T-helper 1 cell (primary cell): ENCODE data around the gene HSPA6.
"Not testable (repeated sequence)": the region's sequence is repeated elsewhere in the genome, so short reads cannot be mapped to it uniquely, and the experiment has no call there.

ENCODE experiments used
- DNase-seq, 5 donors: peaks; one replicate each; pipeline ENCODE4 v3.0.0-alpha.2; 2012 to 2020

HSPA6 gene

DNA sequence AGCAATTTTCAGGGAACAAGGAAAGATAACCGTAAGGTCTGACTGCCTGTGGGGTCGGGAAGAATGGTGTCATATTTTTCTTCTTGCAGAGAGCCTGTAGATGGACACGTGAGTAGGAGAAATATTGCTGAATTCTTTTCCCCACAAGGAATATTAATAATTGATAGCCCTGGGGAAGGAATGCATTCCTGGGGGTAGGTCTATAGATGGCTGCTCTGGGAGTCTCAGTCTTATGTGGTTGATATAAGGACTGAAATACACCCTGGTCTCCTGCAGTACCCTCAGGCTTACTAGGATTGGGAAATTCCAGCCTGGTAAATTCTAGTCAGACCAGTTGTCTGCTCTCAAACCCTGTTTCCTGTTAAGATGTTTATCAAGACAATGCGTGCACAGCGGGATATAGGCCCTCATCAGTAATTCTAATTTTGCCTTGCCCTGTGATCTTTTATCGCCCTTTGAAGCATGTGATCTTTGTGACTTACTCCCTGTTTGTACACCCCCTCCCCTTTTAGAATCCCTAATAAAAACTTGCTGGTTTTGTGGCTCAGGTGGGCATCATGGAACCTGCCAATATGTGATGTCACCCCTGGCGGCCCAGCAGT is 12.8 kb downstream of the HSPA6 start:
- not testable (repeated sequence) for DNase-seq

DNA sequence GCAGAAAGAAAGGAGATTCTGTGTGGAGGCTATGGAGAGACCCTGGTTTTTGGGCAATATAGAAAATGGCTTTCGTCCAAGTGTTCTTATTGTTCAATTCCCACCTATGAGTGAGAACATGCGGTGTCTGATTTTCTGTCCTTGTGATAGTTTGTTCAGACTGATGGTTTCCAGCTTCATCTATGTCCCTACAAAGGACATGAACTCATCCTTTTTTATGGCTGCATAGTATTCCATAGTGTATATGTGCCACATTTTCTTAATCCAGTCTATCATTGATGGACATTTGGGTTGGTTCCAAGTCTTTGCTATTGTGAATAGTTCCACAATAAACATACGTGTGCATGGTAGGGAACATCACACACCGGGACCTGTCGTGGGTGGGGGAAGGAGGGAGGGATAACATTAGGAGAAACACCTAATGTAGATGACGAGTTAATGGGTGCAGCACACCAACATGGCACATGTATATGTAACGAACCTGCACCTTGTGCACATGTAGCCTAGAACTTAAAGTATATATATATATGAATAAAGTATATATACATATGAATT is 14.7 kb downstream of the HSPA6 start:
- not testable (repeated sequence) for DNase-seq

DNA sequence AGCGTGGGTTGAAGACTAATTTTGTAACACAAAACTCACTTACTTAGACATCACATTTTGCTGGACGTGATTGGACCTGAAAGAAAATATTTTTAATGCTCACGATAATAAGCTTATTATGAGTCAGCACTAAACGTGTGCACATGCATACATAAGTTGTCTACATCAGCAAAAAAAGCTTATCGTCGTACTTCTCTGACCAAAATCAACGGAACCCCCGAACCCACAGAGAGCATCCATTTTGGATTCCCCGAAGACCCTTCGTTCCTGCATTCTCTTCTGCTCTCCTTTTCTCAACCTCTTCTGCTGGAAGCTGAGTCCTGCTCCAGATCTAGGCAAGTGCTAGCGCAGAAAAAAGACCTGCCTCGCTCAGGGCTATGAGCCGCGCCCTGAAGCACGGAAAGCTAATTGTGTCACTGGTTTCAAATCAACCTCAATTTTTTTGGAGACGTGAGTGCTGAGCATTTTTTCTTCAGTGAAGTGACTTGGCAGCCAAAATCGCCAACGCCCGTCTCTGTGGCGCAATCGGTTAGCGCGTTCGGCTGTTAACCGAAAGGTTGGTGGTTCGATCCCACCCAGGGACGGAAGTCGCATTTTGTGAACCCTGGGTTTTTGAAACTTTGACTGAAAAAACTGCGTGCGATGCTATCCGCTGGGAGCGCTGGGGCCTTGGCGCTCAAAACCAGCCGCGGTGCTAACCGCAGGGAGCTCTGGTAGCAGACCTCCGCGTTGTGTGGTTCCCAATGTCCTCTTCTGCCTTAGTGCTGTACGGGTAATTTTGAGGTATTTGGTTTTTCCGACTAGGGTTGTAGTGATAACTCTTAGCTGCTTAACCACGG is 15.6 kb downstream of the HSPA6 start:
- peak; percentile 52 to 92 (median 72) for DNase-seq

DNA sequence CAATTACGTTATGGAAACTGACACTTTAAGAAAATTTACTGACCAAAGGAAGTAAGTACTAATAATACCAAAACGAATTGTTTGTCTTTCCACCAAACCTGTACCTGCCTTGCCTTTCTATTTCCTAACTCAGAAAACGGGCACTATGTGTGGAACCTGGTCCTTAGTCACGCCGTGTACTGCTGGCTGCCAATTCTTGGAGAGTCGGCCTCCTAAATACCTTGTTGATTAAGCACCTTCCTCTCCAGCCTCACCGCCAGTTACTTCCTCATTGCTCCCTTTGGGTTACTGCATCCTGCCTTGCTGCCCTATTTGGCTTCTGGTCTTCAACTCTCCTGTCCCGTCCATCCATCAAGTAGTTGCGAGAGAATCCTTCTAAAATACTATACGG is 16.2 kb downstream of the HSPA6 start:
- DNase-seq: not testable (repeated sequence)

DNA sequence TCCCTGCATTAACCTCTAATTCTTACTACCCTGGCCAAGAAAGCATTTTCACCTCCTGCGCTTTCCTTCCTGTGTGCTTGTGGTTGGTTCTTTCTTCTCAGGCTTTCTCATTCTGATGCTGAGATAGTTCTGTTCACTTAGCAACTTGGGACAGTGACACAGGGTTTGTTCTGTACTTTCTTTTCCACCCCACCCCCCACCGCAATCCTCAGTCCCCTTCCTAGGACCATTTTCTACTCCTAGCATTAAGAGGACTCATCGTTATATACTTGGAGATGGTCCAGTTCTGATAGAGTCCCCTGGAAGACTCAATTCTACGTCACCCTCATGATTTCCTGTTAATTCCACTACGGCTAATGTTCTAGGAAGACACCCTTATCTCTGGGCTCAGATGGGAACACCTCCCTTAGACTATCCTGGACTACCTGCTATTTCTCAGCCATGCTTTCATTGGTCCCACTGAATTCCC is 17.8 kb downstream of the HSPA6 start:
- peak in 3 of 5 donors; percentile 22 to 78 (median 38) for DNase-seq

DNA sequence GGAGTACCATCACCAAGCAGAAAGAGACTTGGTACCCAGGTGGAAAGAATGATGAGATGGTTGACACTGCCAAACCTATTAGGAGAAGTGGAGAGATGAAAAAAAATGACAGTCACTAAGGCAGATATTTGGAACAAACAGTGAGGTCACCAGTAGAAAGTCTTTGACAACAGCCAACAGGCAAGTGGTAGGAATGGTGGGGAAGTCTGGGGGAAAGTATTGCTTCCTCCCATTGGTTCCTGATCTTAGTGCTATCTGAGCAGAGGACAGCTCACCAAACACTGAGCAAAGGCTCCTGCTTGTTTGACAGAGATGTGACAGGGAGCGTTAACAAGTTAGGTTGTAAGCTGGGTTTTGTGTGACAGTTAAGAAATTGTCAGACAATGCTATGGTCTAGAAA is 18.8 kb downstream of the HSPA6 start:
- DNase-seq: not testable (repeated sequence)

DNA sequence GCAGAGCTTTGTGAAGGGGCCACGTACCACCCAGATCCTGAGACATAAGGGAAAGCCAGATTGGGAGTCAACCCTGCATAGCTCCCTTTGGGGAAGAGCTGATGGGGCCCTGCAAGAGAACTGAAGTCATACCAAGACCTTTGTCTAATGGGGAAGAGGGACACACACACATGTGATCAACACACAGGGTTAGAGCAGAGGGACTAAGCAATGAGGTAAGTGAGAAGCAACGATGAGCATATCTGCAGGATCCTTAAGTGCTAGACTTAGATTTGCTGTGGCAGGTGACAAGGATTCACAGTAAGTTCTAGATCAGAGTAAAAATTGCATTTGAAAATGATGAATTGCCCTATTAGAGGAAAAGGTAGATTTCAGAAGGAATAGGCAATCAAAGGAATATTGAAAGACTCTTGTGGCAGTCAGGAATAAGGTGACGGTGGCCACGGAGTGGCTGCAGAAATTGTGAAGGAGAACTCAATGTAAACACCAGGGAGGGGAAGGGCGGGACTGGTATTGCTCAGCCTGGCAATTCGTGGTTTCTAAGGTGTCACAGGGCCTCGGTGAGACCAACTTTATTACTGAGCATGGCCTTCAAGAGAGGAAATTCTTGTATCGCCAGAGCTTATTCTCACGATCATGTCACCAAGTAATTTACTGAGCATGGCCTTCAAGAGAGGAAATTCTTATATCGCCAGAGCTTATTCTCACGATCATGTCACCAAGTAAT is 20.8 kb downstream of the HSPA6 start:
- DNase-seq: not testable (repeated sequence)

DNA sequence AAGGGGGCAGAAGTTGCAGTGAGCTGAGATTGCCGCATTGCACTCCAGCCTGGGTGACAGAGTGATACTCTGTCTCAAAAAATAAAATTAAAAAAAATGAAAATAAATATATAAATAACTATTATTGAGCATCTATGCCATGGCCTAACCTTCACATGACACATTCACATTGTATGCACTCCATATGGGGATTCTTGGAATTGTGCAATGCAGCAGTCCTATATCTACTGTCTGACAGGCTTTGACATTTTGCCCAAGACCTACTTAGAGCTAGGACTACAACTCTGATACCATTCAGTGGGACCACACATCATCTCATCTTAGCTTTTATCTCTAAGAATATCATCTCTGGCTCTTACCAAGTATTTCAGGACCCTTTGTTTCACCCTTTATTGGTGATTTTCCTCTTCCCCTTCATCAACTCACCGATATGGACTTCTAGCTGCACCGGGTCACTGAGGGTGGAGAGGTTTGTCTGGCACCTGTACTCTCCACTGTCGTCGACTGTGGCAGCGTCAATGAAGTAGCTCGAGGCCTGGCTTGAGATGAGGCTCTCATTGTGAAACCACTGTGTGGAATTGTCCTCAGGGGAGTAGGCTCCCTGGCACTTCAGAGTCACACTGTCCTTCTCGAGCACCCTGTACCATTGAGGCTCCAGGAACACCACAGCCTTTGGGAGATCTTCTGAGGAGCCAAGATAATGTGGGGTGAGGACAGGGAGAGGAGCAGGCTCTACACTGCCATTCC is 23.8 kb downstream of the HSPA6 start:
- DNase-seq: not testable (repeated sequence)

DNA sequence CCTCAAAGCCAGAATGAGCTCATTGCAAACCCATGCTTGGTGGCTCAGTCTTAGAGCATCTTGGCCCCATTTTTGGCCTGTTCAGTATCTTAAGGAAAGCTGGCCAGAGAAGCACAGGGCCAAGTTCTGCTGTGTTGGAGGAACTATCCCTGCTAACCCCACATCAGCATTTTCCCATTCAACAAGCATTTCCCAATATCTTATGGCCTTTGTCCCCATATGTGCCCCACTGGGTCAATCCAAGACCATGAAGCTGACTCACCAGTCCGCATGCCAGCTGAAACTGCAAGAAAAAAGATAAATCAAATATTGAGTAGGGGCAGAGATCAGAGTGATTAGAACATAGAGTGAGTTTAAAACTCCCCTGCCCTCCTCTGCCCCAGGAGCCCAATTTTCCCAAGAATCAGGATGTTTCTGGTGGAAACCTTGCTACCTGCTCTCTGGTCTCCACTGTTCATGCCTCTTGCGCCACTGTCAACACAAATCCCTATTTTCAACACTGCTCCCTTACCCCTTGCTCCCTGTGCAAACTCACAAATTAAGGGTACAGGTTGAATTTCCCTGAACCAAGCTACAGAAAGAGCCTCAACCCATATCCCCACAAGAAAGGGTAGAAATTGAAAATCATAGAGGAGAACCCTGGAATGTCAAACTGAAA is 24.5 kb downstream of the HSPA6 start:
- DNase-seq: not testable (repeated sequence)

DNA sequence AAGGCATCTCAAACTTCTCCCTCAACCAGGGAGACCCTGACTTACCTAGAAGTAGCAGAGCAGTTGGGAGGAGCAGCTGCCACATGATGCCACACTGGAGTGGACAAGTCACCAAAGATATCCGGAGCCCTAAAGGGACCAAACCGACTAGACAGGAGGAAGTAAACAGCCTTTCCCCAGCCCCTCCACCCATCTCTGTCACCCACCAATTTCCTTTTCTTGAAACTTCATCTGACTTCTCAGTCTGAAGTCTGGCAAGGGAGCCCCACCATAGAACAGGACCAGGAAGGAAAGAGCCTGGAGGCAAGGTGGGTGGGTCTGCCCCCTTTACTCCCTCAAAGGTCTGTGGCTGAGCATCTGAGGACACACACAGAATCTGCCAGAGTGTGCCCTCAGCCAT is 25.3 kb downstream of the HSPA6 start, which contains the start of gene FCGR3A:
Gene FCGR3A, minus strand, starts transcription at position 167 of the 400 bp plus-strand sequence. Its CDS starts 82 bp downstream, at position 85.
- DNase-seq: no peak

DNA sequence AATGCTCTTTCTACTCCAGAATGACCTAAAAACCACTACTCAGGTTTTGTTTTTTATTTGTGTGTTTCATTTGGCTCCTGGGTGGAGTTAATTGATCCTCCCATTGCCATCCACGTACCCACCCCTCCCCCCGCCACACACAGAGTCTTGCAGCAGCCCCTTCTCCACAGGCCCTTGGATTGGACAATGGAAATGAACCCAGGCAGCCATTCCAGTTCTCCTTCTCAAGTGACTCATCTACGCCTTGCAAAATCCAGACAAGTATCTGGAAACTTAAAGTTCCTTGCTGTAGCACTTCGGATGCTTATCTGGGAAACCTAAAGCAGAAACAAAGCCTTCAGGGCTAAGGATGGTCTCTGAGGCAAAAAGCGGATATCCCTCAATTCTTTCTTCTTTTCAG is 26.6 kb downstream of the HSPA6 start:
- not testable (repeated sequence) for DNase-seq

DNA sequence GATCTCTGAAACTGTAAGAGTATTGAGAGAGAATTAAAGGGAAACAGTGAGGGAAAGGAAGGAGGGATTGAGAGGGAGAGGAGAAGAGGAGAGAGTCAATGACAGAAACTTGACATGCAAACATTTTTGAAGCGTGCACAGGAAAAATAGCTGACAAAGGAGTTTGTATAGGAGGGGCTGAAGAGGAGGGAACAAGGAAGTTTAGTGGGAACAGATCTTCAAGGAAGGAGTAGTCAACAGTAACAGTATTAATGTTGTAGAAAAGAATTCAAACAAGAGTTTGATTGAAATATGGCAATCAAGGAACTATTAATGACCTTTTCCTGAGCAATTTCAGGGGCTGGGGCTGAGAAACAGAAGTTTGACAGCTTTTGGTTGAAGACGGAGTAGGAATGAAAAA is 29.3 kb downstream of the HSPA6 start:
- not testable (repeated sequence) for DNase-seq

DNA sequence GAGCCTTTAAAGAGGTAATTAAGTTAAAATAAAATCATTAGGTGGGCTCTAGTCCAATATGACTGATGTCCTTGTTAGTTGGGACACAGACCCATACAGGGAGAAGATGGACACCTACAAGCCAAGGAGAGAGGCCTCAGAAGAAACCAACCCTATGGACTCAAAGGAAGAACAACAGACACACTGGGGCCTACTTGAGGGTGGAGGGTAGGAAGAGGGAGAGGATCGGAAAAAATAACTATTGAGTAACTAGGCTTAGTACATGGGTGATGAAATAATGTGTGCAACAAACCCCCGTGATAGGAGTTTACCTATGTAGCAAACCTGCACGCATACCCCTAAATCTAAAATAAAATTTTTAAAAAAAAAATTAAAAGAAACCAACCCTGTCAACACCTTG is 30.0 kb downstream of the HSPA6 start:
- not testable (repeated sequence) for DNase-seq

DNA sequence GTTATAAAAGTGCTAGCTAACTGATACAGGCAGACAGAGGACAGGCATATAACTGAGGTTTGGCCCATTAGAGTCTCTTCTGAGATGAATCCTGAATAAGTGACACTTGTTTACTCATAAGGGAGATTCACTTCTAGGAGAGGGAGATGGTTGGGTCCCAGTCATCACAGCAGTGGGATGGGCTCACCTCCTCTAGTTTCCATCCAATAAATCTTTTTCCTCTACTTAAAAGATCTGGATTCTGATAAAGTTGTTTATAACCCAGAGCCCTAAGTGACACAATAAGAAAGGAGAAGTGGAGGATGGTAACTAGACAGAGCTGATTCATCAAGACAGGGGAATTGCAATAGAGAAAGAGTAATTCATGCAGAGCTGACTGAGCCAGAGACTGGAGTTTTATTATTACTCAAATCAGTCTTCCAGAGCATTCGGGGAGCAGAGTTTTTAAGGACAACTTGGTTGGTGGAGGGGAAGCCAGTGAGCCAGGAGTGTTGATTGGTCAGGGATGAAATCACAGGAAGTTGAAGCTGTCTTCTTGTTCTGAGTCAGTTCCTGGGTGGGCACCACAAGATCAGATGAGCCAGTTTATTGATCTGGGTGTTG is 30.6 kb downstream of the HSPA6 start:
- peak in 1 of 5 donors; percentile 14 for DNase-seq

DNA sequence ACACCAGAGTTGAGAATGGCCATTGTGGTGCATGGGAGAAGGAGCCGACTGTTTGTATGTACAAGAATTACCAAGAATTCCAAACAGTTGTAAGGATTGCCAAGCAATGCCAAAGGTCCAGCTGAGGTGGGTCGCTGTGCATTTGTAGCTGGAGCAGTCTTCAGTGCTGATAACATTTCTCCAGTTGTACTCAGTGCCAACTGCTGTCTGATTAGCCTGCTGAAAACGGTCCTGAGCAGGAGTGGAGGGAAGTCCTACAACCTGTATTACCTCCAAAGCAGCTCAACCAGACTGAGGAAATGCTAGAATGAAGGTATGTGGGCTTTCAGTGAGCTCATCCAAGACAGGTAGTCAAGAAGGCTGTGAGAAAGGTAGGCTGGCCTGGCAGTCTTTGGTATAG is 31.8 kb downstream of the HSPA6 start:
- not testable (repeated sequence) for DNase-seq

DNA sequence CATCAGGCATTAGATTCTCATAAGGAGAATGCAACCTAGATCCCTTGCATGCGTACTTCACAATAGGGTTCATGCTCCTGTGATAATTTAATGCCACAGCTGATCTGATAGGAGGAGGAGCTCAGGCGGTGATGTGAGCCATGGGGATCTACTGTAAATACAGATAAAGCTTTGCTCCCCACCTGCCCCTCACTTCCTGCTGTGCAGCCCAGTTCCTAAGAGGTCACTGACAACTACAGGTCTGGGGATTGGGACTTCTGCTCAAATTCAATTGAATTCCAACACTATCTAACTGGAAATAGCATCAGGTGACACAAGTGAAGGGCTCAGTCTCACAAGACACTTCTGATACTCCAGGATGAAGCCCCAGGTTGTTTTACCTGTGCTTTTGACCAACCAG is 32.6 kb downstream of the HSPA6 start:
- not testable (repeated sequence) for DNase-seq

DNA sequence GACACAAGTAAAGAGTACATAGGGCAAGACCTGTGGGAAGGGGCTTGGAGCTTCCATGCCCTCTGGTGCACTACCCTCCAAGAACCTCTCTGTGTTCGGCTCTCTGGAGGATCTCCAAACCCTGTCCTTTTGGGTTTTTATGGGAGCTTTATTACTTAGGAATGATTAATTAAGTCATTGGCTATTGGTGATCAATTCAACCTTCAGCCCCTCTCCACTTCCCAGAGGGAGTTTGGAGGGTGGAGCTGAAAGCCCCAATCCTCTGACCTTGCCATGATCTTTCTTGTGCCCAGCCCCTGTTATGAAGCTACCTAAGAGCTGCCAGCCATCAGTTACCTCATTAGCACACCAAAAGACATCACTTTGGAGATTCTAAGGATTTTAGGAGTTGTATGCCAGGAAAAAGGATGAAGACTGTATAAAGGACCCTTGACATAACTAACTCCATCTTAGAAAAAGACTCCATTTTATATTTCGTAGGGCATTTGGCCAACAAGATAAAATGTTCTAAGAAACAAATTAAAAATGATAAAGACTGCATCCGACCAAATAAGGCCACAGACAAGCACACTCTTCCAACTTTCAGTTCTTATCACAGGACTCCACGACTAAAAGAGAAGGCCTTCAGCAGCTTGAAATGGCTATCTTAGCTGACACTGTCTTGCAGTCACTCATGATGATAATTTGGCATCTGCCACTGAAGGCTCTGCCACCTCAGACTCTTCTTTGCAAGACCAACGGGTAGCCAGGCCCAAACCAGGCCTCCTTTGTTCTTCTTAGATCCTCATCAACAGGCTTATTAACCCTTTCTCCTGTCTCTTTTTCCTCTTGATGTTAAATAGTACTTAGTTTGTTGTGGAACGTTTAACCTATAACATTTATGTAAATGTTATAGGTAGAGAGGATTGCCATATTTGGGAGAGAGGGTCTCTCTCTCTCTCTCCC is 33.4 kb downstream of the HSPA6 start:
- DNase-seq: not testable (repeated sequence)

DNA sequence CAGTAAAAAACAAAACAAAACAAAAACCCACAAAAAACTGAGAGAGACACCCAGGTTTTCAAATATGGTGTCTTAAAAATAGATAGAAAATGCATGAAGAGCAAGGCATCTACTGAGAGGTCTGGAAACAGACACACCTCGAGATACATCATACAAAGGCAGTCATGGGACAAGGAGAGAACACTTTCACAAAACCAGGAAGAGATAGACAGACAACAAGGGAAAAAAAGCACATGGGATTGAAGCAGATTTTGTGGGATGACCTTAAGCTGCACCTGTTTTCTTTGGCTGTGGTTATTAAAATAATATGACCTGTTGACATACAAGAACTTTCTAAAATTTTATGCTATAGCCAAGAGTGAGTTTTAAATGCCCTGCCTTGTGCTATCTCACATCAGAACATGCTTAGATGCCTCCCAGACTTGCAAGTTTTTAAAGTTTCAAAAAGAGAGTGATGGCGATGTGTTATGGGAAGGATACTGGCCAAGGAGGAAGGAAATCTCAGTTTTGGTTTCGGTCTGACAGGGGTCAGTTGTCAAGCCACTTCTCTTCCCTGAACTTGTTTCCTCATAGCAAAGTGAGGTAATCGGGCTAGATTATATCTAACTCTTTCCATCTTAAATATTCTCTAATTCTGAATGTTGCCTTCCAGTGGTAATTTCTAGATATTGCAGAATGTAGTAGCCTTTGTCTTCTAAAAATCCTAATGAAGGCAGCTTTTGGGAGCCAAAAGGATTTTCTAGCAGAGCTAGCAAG is 36.8 kb downstream of the HSPA6 start:
- peak in 1 of 5 donors; percentile 48 for DNase-seq

DNA sequence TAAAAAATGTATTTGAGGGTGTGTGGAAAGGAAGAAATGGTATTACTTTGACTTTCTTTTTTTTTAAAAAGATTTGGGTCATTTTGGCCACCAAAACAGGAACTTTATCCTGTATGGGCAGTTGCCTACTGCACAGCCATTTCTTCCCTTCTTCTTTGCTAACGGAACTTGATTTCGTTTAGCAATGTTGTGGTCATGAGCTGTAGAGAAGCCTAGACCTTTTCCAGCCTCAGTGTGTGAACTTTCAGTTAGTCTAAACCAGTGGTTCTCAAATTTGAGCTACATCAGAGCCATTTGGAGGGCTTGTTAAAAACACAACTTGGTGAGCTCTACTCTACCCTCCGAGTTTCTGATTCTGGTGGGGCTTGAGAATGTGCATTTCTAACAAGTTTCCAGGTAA is 38.1 kb downstream of the HSPA6 start:
- DNase-seq: not testable (repeated sequence)
